Stimulated activated CD8-positive, alpha-beta memory T cell treated with anti-CD3 and anti-CD28 coated beads, Interleukin-2, amount 100 ng/mL, for 1 hour (primary cell): ENCODE measurements around the gene SPHKAP.
"Not testable (repeated sequence)": the region's sequence is repeated elsewhere in the genome, so short reads cannot be mapped to it uniquely, and the experiment has no call there.

ENCODE experiments used
- DNase-seq, 2 donors: peaks; one replicate each; pipeline ENCODE4 v3.0.0-alpha.2; 2020; ENCODE audit warnings: low read depth in 2 of 2

The SPHKAP gene

DNA sequence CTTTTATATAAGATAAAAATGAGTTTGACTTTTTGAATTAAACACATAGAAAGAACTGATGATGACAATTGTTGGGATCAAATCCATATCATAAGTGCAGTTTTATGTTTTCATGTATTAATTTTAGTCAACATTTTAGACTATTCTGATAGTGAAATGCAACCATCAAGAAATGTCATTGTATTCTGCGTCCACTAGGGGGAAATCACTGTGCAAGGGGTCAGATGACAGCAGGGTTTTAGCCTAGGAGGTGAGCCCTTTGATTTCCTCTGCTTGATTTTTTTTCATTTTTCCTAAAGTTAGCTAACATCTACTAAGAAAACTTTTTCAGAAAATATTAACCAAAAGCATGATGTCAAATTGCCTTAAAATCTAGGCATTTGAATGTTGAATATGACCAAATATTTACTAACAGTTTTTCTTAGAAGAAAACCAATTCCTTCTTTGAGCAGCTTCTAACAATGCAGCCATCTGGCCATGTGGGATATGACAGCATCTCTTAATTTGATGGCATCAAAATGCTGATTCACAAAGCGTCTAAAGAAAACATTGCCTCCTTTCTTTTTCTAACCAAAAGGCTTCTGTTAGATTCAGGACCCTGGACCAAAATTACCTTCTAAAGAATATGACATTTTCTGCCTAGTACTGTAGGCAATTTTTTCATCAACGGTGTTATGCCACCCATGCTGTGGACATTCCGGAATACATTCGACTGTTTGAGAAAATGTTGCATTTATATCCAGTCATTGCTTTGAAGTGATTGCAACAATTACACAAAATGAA lies 141.5 kb downstream of the SPHKAP start:
- no peak for DNase-seq

DNA sequence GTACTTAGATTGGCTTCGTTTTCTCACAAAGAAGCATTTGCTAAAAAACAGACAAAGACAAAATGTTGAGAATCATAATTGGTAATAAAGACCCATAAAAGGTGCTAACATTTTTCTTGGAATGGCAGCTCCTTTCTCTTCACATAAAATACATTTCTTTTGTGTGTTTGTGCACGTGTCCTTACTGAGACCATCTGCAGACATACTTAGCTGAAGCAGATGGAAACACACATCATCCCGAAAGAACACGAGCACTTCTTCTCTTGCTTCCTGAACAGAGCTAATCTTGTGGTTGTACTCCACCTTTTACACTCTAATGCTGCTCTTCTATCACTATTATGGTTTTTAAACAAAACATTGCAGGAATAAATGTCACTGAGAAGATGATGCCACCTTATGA lies 142.5 kb downstream of the SPHKAP start:
- DNase-seq, result no peak

DNA sequence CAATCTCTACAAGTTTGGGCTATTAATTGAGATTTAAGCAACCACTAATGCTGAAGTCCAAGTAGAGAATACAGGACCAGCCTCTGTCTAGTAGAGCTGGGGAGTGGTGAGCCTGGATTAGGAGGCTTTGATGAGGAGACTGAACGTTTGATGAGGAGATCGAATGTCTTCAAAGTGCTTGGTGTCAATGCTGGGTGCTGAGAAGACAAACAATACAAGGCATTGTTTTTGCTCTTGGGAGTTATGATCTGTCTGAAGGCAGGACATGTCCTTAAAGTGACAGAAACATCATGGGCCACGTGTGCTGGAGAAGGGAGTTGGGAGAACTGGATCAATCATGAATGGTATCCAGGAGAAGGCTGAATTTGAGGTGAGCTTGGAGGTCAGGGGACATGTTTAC lies 143.6 kb downstream of the SPHKAP start:
- no peak for DNase-seq

DNA sequence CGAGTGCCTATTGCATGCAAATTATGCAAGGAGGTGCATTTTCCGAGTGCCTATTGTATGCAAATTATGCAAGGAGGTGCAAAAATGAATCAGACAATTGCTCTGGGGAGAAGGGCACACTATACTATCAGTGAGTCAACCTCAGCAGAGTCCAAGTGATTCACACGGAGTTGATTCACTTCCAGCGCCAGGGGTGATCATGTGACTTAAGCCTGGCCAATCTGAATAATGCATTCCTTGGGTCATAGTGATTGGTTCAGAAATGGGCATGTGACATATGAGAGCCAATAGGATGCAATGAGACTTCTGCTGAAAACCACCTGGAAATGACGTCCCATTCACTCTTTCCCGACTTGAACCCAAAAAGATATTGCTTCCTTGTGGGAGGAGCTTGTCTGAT lies 157.9 kb downstream of the SPHKAP start:
- DNase-seq, result no peak

DNA sequence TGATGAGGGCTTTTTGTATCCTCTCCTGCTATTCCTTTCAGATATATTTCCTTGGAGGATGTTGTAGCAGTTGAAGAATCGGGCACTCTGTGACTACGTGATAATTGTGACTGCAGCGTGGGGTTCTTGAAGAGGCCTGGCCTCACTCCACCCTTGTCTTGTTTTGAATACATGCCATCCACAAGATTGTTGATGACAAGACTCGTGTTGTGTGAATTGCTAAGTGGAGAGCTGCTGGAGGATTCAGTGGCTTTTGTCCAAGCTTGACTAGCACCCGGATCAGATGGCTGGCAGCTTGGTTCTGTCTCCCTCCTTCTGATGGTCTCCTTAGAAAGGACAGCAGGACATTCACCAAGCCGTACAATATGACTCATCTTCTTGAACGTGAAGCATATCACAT lies 163.2 kb downstream of the SPHKAP start:
- DNase-seq, result no peak

DNA sequence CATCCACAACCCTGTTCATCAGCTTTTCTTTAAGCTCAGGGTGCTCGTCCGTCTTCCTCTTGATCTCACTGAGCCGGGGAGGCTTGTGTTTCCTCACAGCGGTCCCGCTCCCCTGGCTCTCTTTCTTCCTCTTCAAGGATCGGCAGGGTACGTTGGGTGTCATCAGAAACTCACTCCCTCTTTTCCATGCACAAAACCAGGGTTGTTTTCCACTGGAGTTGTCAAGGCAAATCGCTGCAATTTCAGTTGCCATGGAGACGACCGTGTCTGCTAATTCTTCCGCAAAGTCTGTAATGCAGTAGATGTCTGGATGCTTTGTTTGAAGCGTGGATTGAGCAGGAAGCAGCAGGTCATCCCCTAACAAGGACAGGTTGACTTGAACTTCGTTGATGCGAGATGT lies 163.7 kb downstream of the SPHKAP start:
- DNase-seq, result no peak

DNA sequence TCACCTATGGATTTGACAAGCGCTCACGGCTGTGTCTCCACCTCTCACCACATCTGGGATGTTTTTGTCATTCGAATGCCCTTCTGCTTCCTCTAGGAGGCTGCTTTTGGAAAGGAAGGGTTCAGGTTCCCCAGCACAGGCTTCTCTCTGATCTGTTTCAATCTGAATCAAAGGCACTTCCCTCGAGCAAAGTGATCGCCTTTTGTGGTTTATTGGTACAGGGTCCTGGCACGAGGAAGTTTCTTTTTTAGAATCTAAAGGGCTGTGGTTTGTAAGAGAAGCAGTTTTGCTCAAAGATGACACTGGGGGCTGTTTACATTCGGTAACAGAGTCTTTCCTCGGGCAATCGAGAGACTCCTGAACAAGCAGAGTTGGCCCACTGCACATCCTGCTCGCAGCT lies 165.1 kb downstream of the SPHKAP start:
- DNase-seq, result no peak

DNA sequence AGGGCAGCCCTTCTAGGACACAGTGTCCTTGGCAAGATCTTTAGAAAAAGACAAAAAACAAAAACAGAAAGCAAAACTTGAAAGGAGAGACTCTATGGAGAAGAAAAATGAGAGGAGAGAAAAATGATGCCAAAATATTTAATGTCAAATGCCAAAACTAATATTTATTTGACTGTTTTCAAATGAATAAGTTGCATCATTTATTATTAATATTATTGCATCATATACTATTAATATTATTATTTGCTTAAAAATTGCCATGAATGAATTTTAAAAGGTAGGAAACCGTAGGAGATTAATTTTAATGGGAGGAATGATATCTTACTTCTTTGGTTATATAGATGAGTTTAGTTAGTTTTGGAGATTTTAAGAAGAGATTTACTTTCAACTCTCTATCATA lies 165.7 kb downstream of the SPHKAP start:
- no peak for DNase-seq

DNA sequence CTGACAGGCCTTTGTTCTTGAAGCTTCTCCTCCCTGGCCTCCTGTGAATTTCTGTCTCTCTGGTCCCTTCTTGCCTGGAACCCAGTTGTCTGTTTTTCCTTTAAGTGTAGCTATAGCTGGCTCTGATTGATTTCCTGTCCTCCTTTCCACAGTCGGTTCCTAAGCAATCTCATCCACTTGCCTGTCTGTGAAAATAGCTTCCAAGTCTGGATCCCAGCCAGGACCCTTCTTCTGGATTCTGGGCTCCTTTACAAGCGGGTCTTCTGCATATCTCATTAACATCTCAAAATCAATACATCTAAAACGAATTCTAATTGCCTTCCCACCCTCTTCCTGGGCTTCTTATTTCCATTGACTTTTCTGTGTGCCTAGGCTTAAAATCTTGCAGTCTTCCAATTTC lies 185.1 kb downstream of the SPHKAP start:
- no peak for DNase-seq

DNA sequence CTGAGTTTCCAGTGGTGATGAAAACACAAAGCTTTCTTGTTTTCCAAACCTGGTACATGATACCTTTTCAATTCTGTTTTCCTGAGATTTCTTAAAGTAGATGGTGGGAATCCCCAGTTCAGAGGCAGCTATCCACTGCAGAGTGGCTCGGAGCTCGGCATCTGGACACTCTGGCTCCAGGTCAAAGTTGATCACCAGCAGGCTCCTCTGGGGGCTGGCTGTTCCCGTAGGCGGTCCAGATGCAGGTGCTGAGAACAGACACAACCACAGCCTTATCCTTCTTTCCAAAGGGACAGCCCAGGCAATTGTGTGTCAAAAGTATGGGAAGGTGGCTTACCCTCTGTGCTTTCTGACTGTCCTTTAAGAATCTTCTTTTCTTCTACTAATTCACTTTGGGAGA lies 190.6 kb downstream of the SPHKAP start:
- no peak for DNase-seq

DNA sequence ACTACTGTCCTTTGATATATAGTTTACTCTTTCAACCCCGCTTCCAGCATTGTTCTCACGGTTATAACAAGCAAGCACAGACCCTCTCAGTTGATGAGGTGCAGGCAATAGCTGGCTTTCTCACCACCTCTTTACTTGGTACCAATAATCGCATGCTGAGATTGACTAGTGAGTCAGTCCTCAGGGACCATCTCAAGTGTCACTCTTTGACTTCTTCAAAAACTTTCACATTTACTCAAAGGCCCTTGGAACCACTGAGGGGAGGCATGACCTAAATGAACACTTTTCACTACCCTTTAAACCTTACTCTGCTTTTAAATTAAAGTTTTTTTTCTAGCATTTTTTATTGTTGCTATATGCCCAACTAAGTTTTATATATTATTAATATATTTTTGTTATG lies 208.2 kb downstream of the SPHKAP start:
- no peak for DNase-seq

DNA sequence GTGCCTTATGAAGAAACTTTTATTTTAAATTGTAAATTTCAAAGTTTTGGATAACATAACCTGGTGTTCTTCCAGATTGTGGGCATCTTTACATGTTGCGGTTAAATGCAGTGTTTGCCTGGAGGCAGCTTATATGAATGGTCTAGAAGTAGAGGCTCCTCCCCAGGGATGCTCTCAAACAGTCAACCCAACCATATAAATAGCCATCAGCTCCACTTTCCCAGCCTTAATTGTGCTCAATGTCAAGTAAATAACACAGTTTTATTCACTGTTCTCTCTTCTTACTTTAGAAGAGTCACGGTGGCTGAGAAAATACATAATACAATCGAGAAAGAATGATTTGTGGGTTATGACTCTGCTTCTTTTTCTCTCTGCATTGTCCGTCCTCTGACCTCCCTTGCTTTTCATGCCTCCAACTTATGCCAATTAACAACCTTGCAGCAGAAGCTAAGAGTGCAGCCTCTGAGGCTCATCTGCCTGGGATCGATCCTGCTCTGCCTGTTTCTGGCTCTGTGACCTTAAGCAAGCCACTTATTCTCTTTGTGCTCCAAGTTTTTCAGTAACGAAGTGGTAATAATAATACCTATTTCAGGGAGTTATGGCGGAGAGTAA lies 209.8 kb downstream of the SPHKAP start:
- DNase-seq, result no peak

DNA sequence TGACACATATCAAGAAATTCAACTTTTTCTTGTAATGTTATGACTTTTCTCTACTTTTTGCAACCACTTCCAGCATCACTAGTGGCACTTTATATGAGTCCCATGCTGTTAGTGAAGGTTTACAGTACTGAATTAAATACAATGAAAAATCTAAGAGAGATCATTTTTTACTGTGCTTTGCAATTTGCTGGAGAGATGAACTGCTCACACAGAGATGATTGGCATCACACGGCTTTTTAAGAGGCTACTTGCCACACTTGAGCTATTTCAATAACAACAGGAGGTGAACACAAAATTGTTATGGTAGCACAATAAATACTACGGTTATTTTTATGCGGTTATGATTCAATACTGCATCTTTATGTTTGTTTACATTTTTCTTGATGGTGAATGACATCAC lies 221.2 kb downstream of the SPHKAP start:
- DNase-seq, result no peak

DNA sequence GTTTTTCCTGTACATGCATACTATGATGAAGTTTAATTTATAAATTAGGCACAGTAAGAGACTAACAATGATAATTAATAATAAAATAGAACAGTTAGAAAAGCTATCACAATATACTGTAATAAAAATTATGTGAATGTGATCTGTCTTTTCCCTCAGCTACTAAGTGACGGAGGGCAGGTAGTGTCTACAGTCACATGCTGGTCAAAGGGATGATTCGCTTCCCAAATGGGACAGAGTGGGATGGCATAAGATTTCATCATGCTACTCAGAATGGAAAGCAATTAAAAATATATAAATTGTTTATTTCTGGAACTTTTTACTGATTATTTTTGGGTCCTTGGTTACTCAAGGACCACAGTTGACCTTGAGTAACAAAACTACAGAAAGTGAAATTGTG lies 238.5 kb downstream of the SPHKAP start:
- DNase-seq, result no peak

DNA sequence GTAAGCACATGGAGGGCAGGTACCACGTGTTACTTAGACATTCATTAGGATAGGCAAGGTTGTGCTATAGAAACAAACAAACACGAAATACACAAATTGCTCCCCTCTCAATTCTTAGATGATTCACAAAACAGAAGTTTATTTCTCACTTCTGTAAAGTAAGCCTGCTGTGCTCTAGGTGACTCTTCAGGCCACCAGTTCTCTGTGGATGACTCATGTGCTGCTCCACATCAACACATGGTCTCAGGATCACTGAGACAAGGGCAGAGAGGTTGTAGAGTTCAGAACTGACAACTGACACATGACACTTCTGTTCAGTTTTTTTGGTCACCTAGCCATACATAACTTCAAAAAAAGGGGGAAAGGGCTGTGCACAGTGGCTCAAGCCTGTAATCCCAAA lies 239.5 kb downstream of the SPHKAP start:
- no peak for DNase-seq

DNA sequence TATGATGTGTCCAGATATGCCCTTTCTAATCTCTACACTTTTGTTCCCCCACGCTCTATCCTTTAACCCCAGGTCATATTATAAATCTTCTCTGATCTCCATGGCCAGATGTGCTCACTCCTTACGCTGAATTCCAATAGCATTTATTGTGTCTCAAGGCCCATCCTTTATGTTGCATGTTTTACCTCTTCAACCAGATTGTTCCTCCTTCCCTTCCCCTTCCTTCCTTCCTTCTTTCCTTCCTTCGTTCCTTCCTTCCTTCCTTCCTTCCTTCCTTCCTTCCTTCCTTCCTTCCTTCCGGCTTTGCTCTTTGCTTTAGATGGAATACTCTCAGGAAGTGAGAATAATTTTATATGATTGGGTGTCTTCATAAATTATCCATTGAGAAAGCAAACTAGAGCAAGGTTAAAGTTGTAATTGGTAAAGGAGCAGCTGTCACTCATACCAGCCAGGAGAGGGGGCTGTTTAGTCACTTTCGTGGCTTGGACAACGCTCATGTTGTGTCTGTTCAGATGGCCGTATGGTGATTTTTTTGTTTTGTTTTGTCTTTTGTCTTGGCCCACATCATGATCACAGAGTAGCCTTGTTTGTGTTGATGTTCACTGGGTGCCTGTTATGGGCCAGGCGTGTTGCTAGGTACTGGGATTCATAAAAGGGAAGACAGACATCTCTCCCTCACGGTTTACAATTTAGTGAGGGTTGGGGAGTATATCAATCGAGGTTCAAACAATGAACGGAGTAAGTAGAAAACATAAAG lies 242.0 kb downstream of the SPHKAP start:
- no peak for DNase-seq

DNA sequence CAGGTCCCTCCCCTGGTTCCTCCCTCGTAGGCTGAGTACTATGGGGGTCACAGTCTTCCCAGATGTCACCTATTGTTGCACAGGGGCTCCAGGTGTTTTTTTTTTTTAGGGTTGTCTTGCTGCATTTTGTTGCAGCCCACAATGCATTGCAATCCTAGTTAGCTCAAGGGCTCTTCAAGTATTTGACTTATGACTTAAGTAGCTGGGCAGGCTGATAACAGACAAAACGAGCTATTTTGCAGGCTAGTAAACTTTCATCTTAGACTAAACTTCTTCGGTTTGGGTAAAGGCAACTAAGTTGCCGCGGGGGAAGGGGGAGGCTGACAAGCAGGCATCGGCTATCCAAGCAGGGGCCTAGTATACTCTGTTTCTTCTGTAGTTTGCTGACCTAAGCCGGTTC lies 245.2 kb downstream of the SPHKAP start:
- not testable (repeated sequence) for DNase-seq

DNA sequence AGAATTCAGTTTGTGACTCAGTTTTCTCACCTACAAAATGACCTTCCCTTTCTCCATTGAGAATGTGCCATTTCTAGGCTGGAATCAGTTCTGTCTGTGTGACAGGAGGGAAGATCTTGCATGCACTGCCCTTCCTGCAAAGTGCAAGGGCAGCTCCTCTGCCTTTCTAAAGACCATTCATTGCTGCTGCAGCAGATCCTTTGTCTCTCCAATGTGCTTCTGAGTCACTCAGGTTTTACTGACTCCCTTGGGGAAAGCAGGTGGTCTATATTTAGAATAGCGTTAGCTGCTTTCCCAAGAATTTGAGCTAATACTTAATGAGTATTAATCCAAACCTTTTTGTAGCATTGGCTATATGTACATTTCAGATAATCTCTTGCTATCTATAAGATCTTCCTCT lies 247.6 kb downstream of the SPHKAP start:
- no peak for DNase-seq

DNA sequence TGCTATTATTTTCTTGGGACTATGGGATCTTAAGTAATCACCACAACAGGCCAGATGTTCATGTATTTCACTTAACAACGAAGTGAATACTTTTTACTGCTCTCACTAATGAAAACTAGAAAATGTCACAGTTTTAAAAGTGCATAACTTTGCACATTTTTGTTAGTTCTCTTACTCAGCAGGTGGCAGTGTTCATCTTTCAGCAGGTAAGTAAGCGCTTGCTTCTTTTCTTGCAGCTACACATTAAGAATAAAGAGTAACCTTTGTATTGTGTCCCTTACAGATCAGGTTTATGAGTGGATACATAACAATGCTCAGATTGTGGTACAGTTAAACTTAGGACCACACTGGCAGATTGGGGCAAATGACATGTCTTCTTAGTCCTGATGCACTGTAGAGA lies 249.1 kb downstream of the SPHKAP start:
- no peak for DNase-seq

DNA sequence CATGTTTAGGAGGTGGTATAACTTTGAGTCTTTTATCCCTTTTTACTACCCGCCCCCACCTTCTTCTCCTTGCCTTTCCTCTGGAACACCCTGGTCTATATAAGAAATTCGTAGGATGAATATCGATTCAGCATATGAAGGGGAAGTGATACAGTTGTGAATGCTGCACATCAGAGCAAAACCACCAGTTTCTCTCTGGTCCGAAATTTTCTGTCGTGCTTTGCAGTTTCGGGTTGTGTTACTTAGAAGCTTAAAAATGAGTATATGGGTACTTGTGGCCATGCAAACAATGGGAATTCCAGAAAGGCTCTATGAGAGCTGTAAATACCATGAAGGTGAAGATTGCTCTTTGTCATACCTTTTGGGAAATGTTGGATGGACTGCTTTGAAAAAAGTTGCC lies 249.5 kb downstream of the SPHKAP start:
- DNase-seq, result no peak
